GM19324 (cell line): ENCODE data around the gene TYW5.

Source experiments
- ATAC-seq: cut with Tn5 transposase; IDR thresholded peaks from one replicate; pipeline ENCODE4 v1.9.1; 2021; ENCODE audit warnings: mild to moderate bottlenecking, moderate library complexity; ENCODE audit not compliant: unreplicated experiment, low FRiP score

Gene TYW5

GRCh38 chr2:199955339-199956061 lies at the start of gene TYW5, which contains the start of gene MAIP1:
TSS of gene TYW5 (minus strand) at chr2:199955491. CDS start at chr2:199955470, 21 bp downstream.
TSS of gene MAIP1 (plus strand) at chr2:199955582. CDS start at chr2:199955799, 217 bp downstream.
- ATAC-seq: peak; percentile 89

DNA sequence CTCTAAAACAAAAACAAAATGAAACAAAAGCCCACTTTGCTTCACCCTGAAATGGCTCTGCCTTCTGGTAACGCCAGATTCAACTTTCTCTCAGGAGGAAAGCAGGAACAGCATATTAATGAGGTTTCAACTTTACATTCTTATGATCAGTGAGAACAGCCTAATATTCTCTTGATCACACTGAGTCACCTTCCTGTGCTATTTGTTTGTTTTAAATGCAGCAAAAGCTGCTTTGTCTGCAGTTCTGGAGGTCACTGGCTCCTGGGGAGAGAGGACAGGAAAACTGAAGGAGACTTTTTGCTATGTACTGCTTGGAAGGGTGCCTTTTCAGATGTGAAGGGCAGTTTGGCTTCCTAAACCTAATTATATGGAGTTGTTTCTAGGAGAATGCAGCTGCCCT lies 48.2 kb upstream of the TYW5 start:
- ATAC-seq: no peak

- ATAC-seq: no peak
These were observed 45.3 kb upstream of the TYW5 start for GRCh38 chr2:200000444-200001163.

DNA sequence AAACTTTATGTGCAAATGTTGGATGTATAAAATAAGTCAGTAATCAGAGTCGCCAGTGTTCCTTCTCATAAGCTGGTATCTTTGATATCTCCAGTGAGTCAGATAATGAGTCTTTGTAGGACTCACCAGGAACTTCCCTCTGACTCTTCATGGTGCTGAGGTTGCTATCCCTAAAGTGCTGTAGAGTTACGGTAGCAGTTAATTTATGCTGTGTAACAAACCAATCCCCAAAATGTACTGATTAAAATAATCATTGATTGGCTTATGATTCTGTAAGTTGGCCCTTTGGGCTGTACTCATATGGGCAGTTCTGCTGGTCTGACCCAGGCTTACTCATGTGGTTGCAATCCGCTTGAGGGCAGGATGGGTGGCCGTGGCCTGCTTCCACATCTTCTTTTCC lies 43.9 kb upstream of the TYW5 start:
- ATAC-seq: no peak

GRCh38 chr2:199997296-199997695 lies 42.0 kb upstream of the TYW5 start:
- ATAC-seq: no peak

DNA sequence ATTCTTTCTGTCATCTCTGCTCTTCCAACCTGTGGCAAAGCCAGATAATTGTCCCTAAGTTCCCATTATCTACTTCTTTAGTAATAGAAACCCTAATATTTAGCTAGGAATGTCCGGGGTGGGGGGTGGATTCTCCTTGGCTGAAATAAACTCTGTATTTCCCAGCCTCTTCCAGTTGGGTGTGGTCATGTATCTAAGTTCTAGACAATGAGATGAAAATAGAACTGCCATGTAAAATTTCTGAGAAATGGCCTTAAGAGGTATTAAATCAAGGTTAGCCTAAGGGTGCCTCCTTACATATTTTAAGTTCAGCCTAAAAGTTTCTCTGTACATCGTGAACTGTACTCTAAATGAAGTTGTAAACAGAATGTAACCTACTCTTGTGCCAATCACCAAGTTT lies 39.6 kb upstream of the TYW5 start:
- no peak for ATAC-seq

DNA sequence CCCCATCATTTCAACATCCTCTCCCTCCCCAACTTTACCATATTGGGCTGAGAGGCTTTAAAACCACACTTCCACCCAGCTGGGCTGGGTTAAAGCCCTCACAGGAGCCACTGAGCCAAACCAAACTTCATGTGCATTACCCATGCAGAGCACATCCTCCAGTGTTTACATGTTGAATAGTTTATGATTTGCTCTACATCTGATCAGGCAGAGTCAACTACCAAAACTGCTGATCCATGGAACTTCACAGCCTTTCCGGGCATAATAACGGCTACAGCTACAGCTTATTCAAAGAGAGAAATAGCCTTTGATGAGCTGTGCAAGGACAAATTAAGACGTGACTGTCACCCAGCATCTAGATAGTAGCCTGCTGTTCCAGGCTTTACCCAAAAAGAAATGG lies 39.1 kb upstream of the TYW5 start:
- ATAC-seq: no peak

GRCh38 chr2:199992296-199992695 lies 37.0 kb upstream of the TYW5 start:
- no peak for ATAC-seq

DNA sequence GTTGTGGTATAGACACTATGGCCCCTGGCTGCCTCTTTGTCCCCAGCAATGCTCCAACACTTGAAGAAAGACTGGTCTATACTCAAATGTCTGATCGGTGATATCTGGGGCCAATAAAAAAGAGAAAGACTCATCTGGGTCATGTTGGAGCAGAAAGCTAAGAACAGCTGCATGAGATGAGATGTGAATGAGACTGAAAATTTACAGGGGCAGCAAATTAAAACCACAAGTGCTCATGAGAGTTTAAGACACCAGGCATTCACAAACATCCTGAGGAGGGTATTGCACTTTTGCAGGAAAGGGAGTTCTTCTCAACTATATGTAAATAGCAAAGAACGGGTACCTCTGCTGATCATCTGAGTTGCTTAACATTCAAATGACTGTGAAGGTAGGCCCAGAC lies 36.4 kb upstream of the TYW5 start:
- no peak for ATAC-seq

DNA sequence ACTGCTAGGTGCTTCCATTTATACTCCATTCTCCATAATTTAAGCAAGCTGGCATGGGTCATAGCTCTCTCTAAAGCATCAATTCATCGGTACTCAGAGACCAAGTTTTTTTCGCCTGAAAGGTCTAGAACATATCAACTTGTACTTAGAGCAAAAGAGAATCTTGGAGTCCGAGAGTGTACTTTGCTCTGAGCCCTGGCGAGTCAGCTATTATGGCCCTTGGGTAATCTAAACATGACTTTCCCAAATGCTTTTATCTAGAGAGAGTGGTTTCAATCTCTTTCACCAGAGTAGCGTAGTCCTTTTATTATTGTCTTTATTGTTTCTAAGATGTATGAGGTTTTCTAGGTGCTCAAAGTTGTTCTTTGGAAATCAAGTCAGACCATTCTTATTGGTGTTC lies 34.5 kb upstream of the TYW5 start:
- no peak for ATAC-seq

- no peak for ATAC-seq
These were observed 32.9 kb upstream of the TYW5 start for GRCh38 chr2:199988151-199988550.

- no peak for ATAC-seq
These were observed 32.3 kb upstream of the TYW5 start for GRCh38 chr2:199987586-199987985.

- peak; percentile 49 for ATAC-seq
These were observed 30.4 kb upstream of the TYW5 start for GRCh38 chr2:199985625-199986207.

DNA sequence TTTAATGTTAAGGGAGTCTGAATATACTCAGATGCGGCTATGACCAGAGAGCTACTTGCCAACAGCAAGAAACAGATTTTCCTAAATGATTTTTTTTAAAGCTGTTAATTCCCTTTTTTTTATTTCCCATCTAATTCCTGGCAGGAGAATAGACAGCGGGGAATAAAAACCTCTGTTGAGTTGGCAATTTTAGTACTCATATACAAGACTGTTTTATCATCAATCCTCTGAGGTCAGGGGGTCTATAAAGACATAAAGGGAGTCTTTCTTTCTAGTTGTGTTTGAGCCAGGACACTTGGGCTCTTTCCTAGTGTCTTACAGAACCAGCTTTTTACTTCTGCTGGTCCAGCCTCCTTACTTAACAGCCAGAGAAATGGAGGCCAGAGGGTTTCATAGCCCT lies 29.5 kb upstream of the TYW5 start:
- no peak for ATAC-seq

- ATAC-seq: no peak
These were observed 28.9 kb upstream of the TYW5 start for GRCh38 chr2:199984159-199984558.

DNA sequence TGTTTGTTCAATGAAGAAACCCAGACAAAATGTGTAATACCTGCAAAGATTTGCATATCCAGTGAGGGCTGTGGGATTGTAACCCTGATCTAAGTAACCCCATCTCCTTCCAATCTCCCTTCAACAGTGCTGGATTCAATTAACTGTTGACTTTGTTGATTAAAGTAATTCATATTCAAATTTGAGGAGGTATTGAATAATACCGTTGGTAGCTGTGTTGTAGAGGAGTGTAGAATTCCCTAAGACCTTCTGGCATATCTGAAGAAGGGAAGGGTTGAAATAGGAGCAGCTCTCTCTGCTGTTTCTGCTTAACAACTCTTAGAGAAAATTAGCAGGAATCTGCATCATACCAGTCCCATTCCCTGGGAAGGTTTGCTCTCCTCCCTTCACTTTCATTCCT lies 28.2 kb upstream of the TYW5 start:
- ATAC-seq: no peak

GRCh38 chr2:199982126-199982843 lies 27.0 kb upstream of the TYW5 start:
- no peak for ATAC-seq

DNA sequence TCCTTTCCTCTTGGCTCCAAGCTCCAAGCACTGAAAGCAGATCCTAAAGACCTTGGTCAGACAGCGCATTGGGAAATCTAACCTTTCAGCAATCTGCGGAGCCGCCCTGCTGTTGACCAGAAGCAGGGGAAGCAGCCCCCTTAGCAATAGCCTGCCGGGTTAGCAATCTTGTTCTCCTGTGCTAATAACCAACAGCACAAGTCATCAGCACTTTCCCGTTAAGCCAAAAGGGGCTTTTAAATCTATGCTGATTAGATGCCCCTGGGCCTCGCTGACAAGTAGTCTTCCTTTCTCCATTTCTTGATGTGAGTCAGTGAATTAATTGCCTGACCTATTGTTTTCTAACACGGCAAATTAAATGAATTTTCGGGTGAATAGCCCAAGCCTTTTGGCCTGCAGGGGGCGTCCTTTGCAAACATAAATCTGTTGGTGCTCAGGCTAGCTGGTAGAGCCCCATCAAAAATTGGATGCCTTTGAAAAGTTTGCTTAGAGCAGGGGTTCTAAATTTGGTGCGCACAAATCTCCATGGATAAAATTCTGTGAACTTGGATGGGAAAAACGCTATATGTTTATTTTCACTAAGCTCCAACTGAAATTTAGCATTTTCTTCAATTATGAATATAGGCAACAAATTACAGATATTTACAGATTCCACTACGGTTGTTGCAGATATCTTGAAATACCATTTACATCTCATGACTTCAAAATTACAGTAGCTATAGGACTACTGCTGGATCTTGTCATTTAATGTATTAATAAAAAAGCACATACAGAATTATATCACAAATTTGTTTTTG lies 24.7 kb upstream of the TYW5 start:
- no peak for ATAC-seq

- ATAC-seq: no peak
These were observed 24.1 kb upstream of the TYW5 start for GRCh38 chr2:199979398-199979797.

DNA sequence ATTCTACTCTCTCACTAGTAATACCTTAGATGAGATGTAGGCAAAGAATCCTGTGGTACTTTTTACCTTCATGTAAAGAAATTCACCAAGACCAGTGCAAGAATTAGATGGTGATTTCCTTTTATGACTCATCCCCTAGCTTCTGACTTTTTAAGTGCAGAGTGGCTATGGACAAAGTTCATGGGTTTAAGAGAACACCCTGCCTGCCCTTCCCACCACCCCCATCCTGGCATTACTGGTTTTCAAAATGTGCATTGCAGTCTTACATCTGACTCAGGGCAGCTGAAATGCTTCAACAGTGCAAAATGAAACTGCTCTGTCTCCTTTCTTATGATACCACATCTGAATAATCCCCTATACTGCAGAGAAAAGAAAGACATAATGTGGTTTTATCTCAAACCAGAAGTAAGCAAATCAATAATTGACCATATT lies 22.7 kb upstream of the TYW5 start:
- ATAC-seq: peak; percentile 66
